Cerebellar cortex (tissue), 1 donor: ENCODE data around the gene DCBLD2.
"Not testable (repeated sequence)": the region's sequence is repeated elsewhere in the genome, so short reads cannot be mapped to it uniquely, and the experiment has no call there.

Experiments used
- DNase-seq: peaks from one replicate; pipeline ENCODE4 v3.0.0-alpha.2; 2015; ENCODE audit warnings: low spot score

Gene DCBLD2

DNA sequence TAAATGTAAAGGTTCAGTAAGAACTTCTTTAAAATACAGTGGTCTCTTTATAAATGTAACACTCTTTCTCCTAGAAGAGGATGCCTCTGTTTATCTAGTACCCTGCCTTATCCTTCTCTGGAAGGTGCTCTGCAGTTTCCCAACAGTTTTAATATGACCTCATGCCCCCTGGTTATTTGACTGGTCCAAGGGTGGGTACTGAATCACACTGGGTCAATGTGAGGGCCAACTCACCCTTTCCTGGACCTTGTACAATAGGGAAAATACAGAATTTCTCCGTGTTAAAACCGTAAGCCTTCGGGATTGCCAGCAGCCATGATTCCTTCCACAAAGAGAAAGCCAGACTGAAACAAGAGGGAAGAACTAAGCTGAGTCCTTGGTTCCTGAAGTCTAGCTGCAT, 9.2 kb downstream of the DCBLD2 start:
- DNase-seq = no peak

DNA sequence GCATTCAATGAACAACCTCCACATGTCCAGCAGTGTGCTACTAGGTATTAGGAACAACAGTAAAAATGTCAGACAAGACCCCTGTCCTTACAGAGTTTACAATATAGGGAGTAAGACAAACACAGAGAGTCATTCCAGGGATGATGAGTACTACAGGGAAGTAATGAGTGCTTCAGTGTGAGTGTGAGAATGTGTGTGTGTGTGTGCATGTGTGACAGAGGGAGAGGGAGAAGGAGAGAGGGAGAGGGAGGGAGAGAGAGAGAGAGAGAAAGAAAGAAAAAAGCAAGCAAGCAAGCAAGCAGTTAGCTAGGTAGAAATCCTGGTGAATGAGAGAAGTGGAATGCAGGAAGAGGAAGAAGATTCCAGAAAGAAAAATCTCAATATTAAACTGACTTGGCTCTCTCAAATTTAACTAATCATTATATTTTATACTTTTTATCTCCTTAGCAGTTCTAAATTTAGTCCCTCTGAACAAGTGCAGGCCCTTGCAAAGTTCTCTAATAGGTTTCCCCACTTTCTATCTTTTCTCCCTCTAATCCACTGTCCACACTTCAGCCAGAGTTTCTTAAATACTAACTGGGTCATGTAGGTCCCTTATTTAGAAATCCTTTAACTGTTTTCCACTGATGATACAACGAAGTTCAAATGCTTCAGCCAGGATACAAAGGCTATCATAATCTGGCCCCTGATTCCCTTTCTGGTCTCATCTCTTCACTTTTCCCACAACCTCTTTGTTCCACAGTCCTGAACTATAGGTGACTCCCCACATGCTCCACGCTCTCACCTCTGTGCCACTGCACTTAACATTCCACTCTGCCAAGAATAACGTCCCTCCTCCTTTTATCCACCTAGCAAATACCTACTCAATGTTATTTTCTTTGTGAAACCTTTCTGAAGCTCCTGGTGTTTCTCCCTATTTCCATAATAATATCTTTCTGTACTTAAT, 10.3 kb downstream of the DCBLD2 start:
- no peak for DNase-seq

- no peak for DNase-seq
Observed at GRCh38 chr3:98890181-98890835, 11.2 kb downstream of the DCBLD2 start.

- DNase-seq = no peak
Observed at GRCh38 chr3:98887684-98888083, 13.8 kb downstream of the DCBLD2 start.

DNA sequence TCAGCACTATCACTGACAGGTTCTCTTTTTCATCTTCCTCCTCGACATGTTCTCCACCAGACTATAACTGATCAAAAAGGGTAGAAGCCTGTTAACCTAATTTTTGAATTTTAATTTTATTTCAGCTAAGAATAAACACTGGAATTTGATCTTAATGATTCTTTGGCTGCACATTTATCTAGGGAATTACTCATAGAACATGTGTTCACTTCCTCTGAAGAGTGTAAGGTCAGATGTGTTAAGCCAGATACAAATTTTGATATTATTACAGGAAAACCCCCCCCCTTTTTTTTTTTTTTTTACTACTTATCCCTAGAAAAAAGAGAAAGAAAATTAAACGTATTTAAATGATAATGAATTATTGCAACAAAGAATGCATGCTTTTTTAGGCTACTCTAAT, 15.0 kb downstream of the DCBLD2 start:
- no peak for DNase-seq

- DNase-seq = no peak
Observed at GRCh38 chr3:98885851-98886250, 15.6 kb downstream of the DCBLD2 start.

- DNase-seq = peak; percentile 23
Observed at GRCh38 chr3:98884675-98885371, 16.7 kb downstream of the DCBLD2 start.

DNA sequence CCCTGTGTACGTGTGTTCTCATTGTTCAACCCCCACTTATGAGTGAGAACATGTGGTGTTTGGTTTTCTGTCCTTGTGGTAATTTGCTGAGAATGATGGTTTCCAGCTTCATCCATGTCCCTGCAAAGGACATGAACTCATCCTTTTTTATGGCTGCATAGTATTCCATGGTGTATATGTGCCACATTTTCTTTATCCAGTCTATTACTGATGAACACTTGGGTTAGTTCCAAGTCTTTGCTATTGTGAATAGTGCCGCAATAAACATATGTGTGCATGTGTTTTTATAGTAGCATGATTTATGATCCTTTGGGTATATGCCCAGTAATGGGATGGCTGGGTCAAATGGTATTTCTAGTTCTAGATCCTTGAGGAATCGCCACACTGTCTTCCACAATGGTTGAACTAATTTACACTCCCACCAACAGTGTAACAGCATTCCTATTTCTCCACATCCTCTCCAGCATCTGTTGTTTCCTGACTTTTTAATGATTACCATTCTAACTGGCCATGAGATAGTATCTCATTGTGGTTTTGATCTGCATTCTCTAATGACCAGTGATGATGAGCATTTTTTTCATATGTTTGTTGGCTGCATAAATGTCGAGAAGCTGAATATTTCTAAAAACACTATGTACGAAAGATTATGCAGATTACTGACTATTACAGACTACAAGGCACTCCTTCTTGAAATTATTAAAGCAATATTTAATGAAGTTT, 18.7 kb downstream of the DCBLD2 start:
- not testable (repeated sequence) for DNase-seq

GRCh38 chr3:98877132-98877531, 24.4 kb downstream of the DCBLD2 start:
- DNase-seq = no peak

- no peak for DNase-seq
Observed at GRCh38 chr3:98875535-98875934, 26.0 kb downstream of the DCBLD2 start.

DNA sequence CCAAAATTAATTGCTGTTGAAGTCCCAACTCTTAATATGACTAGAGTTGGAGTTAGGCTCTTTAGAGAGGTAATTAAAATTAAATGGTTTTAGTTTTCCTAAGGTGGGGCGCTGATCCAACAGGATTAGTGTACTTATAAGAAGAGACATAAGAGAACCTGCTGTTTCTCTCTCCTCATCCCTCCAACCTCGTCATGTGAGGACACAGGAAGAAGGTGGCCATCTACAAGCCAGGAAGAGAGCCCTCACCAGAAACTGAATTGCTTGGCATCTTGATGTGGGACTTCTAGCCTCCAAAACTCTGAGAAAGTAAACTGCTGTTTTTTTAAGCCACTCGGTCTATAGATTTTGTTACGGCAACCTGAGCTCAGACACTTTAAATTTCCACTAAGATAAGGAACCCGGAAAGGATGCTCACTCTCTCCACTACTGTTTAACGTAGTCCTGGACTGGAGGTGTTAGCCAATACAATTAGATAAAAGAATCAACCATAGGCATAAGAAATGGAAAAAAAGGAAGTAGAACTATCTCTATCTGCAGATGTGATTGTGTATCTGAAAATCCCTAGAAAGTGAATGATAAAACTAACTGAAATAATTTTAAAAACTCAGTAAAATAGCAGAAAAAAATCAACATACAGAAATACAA, 26.8 kb downstream of the DCBLD2 start:
- DNase-seq = no peak

GRCh38 chr3:98869391-98869790, 32.1 kb downstream of the DCBLD2 start:
- DNase-seq = no peak

- not testable (repeated sequence) for DNase-seq
Observed at GRCh38 chr3:98857971-98858370, 43.5 kb downstream of the DCBLD2 start.

- not testable (repeated sequence) for DNase-seq
Observed at GRCh38 chr3:98857258-98857657, 44.2 kb downstream of the DCBLD2 start.

DNA sequence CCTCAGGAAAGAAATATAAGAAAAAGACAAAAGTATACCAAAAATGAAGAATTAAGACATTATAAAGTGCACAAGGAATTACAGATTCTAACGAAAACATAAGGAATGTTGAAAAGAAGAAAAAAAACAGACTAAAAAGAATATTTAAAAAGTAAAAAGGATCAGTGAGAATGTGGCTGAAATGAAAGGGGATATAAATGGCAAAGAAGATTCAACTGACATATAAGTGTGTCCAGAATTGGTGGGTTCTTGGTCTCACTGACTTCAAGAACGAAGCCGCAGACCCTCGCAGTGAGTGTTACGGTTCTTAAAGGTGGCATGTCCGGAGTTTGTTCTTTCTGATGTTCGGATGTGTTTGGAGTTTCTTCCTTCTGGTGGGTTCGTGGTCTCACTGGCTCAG, 44.8 kb downstream of the DCBLD2 start:
- DNase-seq = no peak

DNA sequence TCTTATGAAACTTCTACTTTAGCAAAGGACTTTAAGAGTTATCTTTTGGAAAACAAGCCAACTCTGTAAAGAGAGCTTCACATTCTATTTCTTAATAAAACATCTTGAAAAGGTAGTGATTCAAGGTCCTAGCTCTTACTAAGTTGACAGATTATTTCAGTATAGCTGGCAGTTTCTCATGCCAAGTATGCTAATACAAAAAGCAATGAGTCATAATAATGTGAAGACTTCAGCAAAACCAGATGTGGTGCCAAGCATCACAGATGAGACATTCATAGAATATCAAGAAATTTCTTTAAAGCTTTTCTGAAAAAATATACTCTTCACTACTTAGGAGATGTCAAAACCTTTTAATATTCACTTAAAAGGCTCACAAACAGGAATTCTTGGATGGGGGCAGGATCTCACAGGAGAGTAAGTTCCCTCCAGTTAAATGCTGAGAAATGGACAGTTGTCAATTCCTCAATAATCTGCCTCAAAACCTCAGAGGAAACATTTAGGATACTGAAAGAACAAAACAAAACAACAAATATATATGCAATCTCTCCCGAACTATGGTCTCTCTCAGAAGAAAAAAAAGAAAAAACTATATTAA, 45.6 kb downstream of the DCBLD2 start:
- no peak for DNase-seq

GRCh38 chr3:98848108-98848507, 53.4 kb downstream of the DCBLD2 start:
- no peak for DNase-seq

- no peak for DNase-seq
Observed at GRCh38 chr3:98846101-98846500, 55.4 kb downstream of the DCBLD2 start.

DNA sequence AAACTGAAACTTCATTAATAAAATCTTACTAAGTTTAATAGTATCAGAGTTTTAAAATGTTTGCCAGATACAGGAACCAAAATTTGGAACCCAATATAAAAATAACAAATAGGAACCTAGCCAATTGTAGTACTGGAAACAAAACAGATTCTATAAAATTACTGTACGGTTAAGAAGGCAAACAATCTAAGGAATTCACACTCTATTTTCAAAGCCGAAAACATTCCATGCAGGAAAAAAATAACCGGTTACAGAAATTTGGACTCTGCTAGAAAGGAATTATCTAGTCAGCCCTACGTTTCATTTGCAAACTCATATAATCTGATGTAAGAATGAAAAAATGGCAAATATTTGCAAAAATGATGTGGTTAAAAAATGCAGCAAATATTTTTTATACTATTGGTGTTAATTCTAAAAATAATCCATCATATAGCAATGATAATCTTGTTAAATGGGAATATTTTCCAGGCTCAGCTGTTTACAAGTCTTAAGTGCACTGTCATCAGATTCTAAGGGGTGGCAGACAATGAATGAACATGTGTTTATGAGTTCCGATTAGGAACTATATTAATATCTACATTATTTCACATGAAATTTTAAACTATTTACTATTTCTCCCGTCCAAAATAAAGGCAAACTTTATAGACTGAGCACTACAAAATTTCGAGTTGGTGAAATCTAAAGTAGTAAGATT, 58.1 kb downstream of the DCBLD2 start:
- DNase-seq = no peak

DNA sequence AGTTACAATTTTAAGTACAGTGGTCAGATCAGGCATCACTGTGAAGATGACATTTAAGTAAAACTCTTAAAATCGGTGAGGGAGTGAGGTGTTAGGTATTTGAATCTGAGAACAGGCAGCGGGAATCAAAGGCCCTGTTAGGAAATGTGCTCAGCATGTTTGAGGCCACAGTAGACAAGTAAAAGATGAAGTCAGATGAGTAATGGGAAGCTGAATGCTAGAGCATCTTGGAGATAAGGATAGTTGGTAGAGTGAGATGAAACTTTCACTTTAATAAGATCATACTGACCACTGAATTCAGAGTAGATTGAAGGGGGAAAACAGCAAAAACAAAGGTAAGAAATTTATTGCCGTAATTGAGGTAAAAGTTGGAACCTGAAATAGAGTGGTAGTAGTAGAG, 61.6 kb downstream of the DCBLD2 start:
- DNase-seq = no peak
